ENCODE measurements around the gene ADRB2. TPM values are rescaled to one million over a fixed set of nuclear protein-coding genes. Genes with fewer than 3 reads are reported as not detected.

ADRB2 gene
- total RNA-seq, 1 donor from 2014 or later, result 5.1 TPM

DNA sequence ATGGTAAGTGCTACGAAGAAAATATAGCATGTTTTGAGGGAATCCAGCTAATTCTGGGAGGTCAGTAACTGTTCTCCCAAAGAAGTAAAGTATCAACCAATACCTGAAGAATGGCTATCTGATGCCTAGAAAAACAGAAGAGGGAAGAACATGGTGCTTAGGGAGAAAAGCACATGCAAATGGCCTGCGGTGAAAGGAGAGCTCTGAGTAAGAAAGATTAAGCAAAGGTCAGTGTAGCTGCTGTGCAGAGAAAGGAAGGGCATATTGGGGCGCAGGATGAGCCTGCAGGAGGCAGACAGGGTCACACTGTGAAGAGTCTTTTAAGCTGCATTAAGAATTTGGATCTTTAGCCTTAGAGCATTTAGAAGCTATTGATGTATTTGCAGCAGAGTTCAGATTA lies 11.0 kb downstream of the ADRB2 start:
- intact Hi-C loops (cut with micrococcal nuclease), result no loop called here
- no peak for DNase-seq
- no peaks in the 10 kb centered on the region for H3K36me3 ChIP-seq
- H3K27me3 ChIP-seq (ENCODE audit: low read depth), result no peaks in the 10 kb centered on the region
- H3K4me1 ChIP-seq, result peaks cover 87% of the 10 kb centered on the region
- no peak overlapping the region for H3K27ac ChIP-seq (replicated peaks)
- TF ChIP-seq, protein P1, sequence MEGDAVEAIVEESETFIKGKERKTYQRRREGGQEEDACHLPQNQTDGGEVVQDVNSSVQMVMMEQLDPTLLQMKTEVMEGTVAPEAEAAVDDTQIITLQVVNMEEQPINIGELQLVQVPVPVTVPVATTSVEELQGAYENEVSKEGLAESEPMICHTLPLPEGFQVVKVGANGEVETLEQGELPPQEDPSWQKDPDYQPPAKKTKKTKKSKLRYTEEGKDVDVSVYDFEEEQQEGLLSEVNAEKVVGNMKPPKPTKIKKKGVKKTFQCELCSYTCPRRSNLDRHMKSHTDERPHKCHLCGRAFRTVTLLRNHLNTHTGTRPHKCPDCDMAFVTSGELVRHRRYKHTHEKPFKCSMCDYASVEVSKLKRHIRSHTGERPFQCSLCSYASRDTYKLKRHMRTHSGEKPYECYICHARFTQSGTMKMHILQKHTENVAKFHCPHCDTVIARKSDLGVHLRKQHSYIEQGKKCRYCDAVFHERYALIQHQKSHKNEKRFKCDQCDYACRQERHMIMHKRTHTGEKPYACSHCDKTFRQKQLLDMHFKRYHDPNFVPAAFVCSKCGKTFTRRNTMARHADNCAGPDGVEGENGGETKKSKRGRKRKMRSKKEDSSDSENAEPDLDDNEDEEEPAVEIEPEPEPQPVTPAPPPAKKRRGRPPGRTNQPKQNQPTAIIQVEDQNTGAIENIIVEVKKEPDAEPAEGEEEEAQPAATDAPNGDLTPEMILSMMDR (IDR thresholded peaks at IDR 0.05; ENCODE audit: borderline replicate concordance), result no peak
- no peaks in the 10 kb centered on the region for H3K9me3 ChIP-seq (replicated peaks)
- H3K4me3 ChIP-seq, result no peak overlapping the region

DNA sequence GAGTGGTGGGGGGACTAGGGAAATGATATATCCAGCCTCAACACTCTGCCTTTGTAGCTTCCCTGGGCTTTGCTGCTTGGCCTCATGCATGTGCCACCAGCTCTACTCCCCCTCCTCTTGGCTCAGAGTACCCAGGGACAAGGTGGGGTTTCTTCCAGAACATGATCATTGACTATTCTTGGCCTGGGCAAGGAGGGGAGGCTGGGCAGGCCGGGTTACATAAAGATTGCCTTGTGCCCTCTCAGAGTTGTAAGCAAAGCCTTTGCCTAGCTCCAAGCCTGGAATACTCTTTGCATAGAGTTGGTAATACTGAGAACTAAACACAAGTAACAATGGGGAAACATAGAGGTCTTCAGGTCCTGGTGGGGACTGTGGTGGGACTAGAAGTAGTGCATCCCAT lies 11.9 kb downstream of the ADRB2 start:
- intact Hi-C loops (cut with micrococcal nuclease), result no loop called here
- H3K36me3 ChIP-seq, result no peaks in the 10 kb centered on the region
- TF ChIP-seq, protein P1 (IDR thresholded peaks at IDR 0.05; ENCODE audit: borderline replicate concordance), result no peak
- no peaks in the 10 kb centered on the region for H3K9me3 ChIP-seq (replicated peaks)
- peak overlapping the region; percentile 73 for H3K27ac ChIP-seq (replicated peaks)
- DNase-seq, result no peak
- H3K27me3 ChIP-seq (ENCODE audit: low read depth), result no peaks in the 10 kb centered on the region
- peaks cover 87% of the 10 kb centered on the region for H3K4me1 ChIP-seq
- H3K4me3 ChIP-seq, result no peak overlapping the region

DNA sequence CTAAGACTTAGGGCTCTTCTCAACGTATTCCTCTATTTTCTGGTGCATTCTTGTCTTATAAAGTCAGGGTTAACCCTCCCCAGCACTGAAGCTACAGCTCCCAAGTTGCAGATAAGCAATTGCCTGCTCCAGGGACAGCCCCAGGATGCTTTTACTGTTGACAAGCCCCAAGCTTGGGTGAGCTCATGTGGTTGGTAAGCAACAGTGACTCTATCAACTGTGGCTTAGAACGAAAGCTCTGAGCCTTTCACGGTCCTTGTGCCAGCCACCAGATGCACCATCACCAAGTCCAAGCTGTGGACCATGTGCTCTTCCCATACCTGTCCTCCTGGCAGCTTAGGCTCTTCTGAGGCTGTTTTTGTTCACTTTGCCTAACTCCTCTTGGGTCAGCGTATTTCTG lies 13.5 kb downstream of the ADRB2 start:
- TF ChIP-seq, protein P1 (IDR thresholded peaks at IDR 0.05; ENCODE audit: borderline replicate concordance), result no peak
- DNase-seq, result no peak
- H3K4me1 ChIP-seq, result peaks cover 87% of the 10 kb centered on the region

DNA sequence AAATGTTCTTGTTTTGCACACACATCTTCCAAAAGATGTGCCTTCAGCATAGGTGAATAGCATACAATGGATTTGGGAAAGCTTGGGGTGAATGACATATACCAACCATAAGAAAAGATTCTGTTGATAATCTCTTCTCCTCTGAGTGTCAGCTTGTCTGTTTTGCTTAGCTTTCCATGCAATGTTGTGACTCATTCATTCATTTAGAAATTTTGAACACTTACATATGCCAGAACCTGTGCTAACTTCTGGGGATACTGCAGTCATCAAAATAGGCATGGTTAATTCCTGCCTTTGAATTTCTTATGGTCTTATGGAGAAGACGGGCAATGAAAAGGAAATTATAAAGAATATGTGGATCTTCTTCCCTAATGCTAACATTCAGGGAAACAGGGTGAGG lies 14.1 kb downstream of the ADRB2 start:
- TF ChIP-seq, protein P1 (IDR thresholded peaks at IDR 0.05; ENCODE audit: borderline replicate concordance), result no peak

More for the DNA sequence above, 13.5 kb downstream of the ADRB2 start:
- Histone ChIP-seq H3K27me3 (ENCODE audit: low read depth) (no peaks in the 10 kb centered on the region), H3K4me3 (no peak overlapping the region), H3K27ac (replicated peaks) (peak overlapping the region; percentile 13), H3K36me3 (no peaks in the 10 kb centered on the region), H3K9me3 (replicated peaks) (no peaks in the 10 kb centered on the region)
- intact Hi-C loops (cut with micrococcal nuclease), result no loop called here

DNA sequence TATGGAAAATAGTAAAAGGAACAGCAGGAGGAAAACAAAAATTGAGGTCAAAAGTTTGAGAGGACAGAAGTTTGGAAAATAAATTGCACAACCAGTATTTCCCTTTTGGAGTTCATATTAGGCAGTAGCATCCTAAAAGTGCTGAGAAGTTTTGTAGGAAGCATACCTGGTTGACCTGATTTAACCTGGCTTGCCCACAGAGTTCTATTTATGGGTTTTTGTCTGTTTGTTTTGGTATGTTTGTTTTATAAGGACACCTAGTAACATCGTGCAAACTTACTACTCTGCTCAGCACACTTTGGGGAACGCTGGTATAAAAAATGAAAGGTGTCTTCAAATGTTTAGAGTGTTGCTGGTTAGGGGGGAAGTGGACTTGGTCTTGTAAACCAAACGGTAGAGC lies 15.1 kb downstream of the ADRB2 start:
- TF ChIP-seq, protein P1 (IDR thresholded peaks at IDR 0.05; ENCODE audit: borderline replicate concordance), result no peak
- Histone ChIP-seq H3K9me3 (replicated peaks) (no peaks in the 10 kb centered on the region), H3K36me3 (no peaks in the 10 kb centered on the region), H3K4me3 (no peak overlapping the region), H3K27me3 (ENCODE audit: low read depth) (no peaks in the 10 kb centered on the region), H3K27ac (replicated peaks) (peak overlapping the region; percentile 34), H3K4me1 (peaks cover 85% of the 10 kb centered on the region)
- intact Hi-C loops (cut with micrococcal nuclease), result no loop called here
- DNase-seq, result no peak

More for the DNA sequence above, 14.1 kb downstream of the ADRB2 start:
- no peaks in the 10 kb centered on the region for H3K36me3 ChIP-seq
- no peaks in the 10 kb centered on the region for H3K9me3 ChIP-seq (replicated peaks)
- peak overlapping the region; percentile 13 for H3K27ac ChIP-seq (replicated peaks)
- intact Hi-C loops (cut with micrococcal nuclease), result no loop called here
- no peak overlapping the region for H3K4me3 ChIP-seq
- no peaks in the 10 kb centered on the region for H3K27me3 ChIP-seq (ENCODE audit: low read depth)
- DNase-seq, result no peak
- H3K4me1 ChIP-seq, result peaks cover 89% of the 10 kb centered on the region

DNA sequence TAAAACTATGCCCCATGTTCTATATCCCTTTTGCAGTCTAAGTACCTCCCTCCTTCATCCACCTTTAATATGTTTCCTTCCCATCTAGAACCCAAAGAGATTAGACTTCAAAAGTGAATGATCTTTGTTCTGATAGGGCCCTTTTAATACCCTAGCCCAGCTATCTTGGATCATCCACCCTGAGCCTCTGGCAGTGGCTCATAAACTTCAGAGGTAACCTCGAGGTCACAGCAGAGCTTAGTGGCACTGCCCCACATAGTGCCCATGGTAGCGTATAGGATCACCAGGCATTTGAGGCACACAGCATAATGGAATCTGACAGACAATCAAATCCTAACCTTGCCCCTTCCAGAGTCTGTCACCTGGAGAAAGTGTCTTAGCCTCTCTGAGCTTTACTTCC lies 15.8 kb downstream of the ADRB2 start:
- intact Hi-C loops (cut with micrococcal nuclease), result no loop called here
- TF ChIP-seq, protein P1 (IDR thresholded peaks at IDR 0.05; ENCODE audit: borderline replicate concordance), result no peak
- Histone ChIP-seq H3K9me3 (replicated peaks) (no peaks in the 10 kb centered on the region), H3K36me3 (no peaks in the 10 kb centered on the region), H3K27ac (replicated peaks) (peak overlapping the region; percentile 62), H3K4me1 (peaks cover 81% of the 10 kb centered on the region), H3K4me3 (no peak overlapping the region), H3K27me3 (ENCODE audit: low read depth) (no peaks in the 10 kb centered on the region)
- DNase-seq, result no peak
